K562 (cell line): ENCODE data around the gene MVK. TPM values are rescaled to one million over a fixed set of nuclear protein-coding genes. Genes with fewer than 3 reads are reported as not detected.

Experiments used
- ATAC-seq: fragments of 200-7000 bp; cut with Tn5 transposase; 3 replicates; pipeline ENCODE4 v1.9.1; 2020; ENCODE audit warnings: moderate library complexity
- BruUV-seq: library from RNA; stranded (reverse); fragments of 400-500 nt; replicated peaks from 2 replicates; lab custom pipeline; 2021; lab: Mats Ljungman, UMichigan
- CTCF ChIA-PET: fragments of 300-600 bp; formaldehyde crosslinking; extraction: SDS; loops from one replicate; lab custom pipeline; 2021; ENCODE audit warnings: low intra/inter-chr PET ratio; lab: Yijun Ruan, JAX
- POLR2A ChIA-PET: fragments of 300-600, 350-650 bp; sonication (Branson Sonifier 250); formaldehyde crosslinking; extraction: SDS; loops from one replicate; lab custom pipeline; 2021; ENCODE audit warnings: antibody characterized with exemption, inconsistent platforms; lab: Yijun Ruan, JAX
- DNase-seq, 4 experiments: peaks; one replicate each; pipeline versions ENCODE4 v3.0.0 to v3.0.0-alpha.2; 2011 to 2018; ENCODE audit warnings: low spot score in 3 of 4, mixed read lengths in 3 of 4; ENCODE audit errors: extremely low read depth in 1 of 4
- FAIRE-seq: peaks from 2 replicates; lab custom pipeline; 2011; peaks lifted over from hg19 to GRCh38; lab: Jason Lieb, UNC
- H2AFZ ChIP-seq: 2 replicates; pipeline ENCODE4 v1.6.0; 2011; ENCODE audit warnings: low read depth, low read length, control low read depth, inconsistent platforms
- H3K27ac ChIP-seq: fragments of 200-600 bp; 3 replicates; pipeline ENCODE4 v1.8.0; 2011; ENCODE audit warnings: low read depth, mild to moderate bottlenecking, control low read depth, inconsistent platforms, low read length, moderate library complexity, mixed read lengths; ENCODE audit errors: extremely low read depth
- H3K27me3 ChIP-seq, 2 experiments: fragments of 300-600 bp in 1 of 2; 2 replicates in 1 of 2; 3 replicates in 1 of 2; pipeline versions ENCODE4 v1.6.0 to v1.8.0; 2011; ENCODE audit warnings: inconsistent platforms in 2 of 2, low read length in 2 of 2, mild to moderate bottlenecking in 1 of 2, mixed read lengths in 1 of 2, moderate library complexity in 1 of 2; ENCODE audit not compliant: control insufficient read depth in 2 of 2, insufficient read depth in 2 of 2
- H3K36me3 ChIP-seq: fragments of 300-600 bp; 3 replicates; pipeline ENCODE4 v1.8.0; 2011; ENCODE audit warnings: mild to moderate bottlenecking, low read length, inconsistent platforms; ENCODE audit not compliant: control insufficient read depth, insufficient read depth
- H3K4me1 ChIP-seq, 2 experiments: fragments of 200-600 bp in 1 of 2; replicated peaks in 1 of 2; 2 replicates in 1 of 2; 3 replicates in 1 of 2; pipeline versions ENCODE4 v1.5.1 to v1.8.0; 2011; ENCODE audit warnings: inconsistent platforms in 2 of 2, low read length in 2 of 2, mild to moderate bottlenecking in 1 of 2, mixed read lengths in 1 of 2, moderate library complexity in 1 of 2; ENCODE audit not compliant: control insufficient read depth in 2 of 2, insufficient read depth in 2 of 2
- H3K4me2 ChIP-seq: 2 replicates; pipeline ENCODE4 v1.6.1; 2011; ENCODE audit warnings: low read length, control low read depth, inconsistent platforms, mixed read lengths; ENCODE audit not compliant: insufficient read depth
- H3K4me3 ChIP-seq: fragments of 200-600 bp; sonication (generic), shearing (Covaris generic); 2 replicates; pipeline ENCODE4 v1.5.1; 2016; ENCODE audit warnings: control low read depth, inconsistent platforms
- H3K79me2 ChIP-seq: fragments of 200-600 bp; 3 replicates; pipeline ENCODE4 v1.8.0; 2011; ENCODE audit warnings: low read length, inconsistent platforms; ENCODE audit not compliant: control insufficient read depth, insufficient read depth
- H3K9ac ChIP-seq, 2 experiments: 2 replicates each; pipeline versions ENCODE4 v1.6.0 to v1.6.1; 2011; ENCODE audit warnings: low read depth in 2 of 2, low read length in 2 of 2, control low read depth in 1 of 2, inconsistent platforms in 1 of 2, mild to moderate bottlenecking in 1 of 2, mixed read lengths in 1 of 2; ENCODE audit not compliant: insufficient read depth in 1 of 2
- H3K9me1 ChIP-seq: one replicate; pipeline ENCODE4 v1.6.0; 2011; ENCODE audit warnings: inconsistent platforms, mild to moderate bottlenecking, low read length, moderate library complexity; ENCODE audit not compliant: control insufficient read depth, insufficient read depth
- H3K9me3 ChIP-seq: replicated peaks from 2 replicates; pipeline ENCODE4 v1.5.1; 2011; ENCODE audit warnings: low read depth, low read length, inconsistent platforms; ENCODE audit not compliant: control insufficient read depth, insufficient read depth
- H4K20me1 ChIP-seq: replicated peaks from 2 replicates; pipeline ENCODE4 v1.6.1; 2011; ENCODE audit warnings: low read length, inconsistent platforms, mixed read lengths; ENCODE audit not compliant: control insufficient read depth, insufficient read depth
- FOXK1 ChIP-seq: sonication (generic); formaldehyde crosslinking; IDR thresholded peaks from 2 replicates; pipeline ENCODE4 v1.8.0; 2022; ENCODE audit warnings: missing genetic modification reagents, mild to moderate bottlenecking, borderline replicate concordance
- HDAC6 ChIP-seq: IDR thresholded peaks from 2 replicates; pipeline ENCODE4 v1.6.1; 2012; ENCODE audit warnings: low read depth, mild to moderate bottlenecking, control low read depth, inconsistent platforms, low read length, moderate library complexity
- HMGN3 ChIP-seq: IDR thresholded peaks from 2 replicates; pipeline ENCODE4 v1.6.1; 2011; ENCODE audit warnings: borderline replicate concordance, low read depth, mild to moderate bottlenecking, mixed read lengths, low read length; ENCODE audit not compliant: insufficient read length; ENCODE audit errors: extremely low read depth
- NFATC3 ChIP-seq: fragments of 450-650 bp; IDR thresholded peaks from 2 replicates; pipeline ENCODE4 v1.6.1; 2017; ENCODE audit warnings: mild to moderate bottlenecking
- PCBP1 ChIP-seq: fragments of 200-400 bp; formaldehyde crosslinking; IDR thresholded peaks from 2 replicates; pipeline ENCODE4 v1.6.1; 2018; ENCODE audit warnings: mild to moderate bottlenecking, low read depth, low read length; ENCODE audit not compliant: poor library complexity, severe bottlenecking
- TBP ChIP-seq: optimal IDR thresholded peaks from 2 replicates; pipeline ENCODE3; 2011; ENCODE audit warnings: low read depth, low read length, improper control_type of control experiment
- TRIM25 ChIP-seq: fragments of 450-650 bp; IDR thresholded peaks from 2 replicates; pipeline ENCODE4 v1.7.0; 2016; ENCODE audit warnings: borderline replicate concordance
- ZBTB17 ChIP-seq: fragments of 450-650 bp; formaldehyde crosslinking; IDR thresholded peaks from 2 replicates; pipeline ENCODE4 v1.4.0; 2020; ENCODE audit warnings: mild to moderate bottlenecking
- ZNF12 ChIP-seq: sonication (generic); formaldehyde crosslinking; IDR thresholded peaks from 2 replicates; pipeline ENCODE4 v1.4.0; 2020; ENCODE audit warnings: mild to moderate bottlenecking, missing genetic modification reagents
- ZNF280B ChIP-seq: fragments of 250-450 bp; sonication (Bioruptor Pico); IDR thresholded peaks from 2 replicates; pipeline ENCODE4 v1.5.1; 2021; ENCODE audit warnings: mild to moderate bottlenecking
- ZNF586 ChIP-seq: fragments of 450-650 bp; formaldehyde crosslinking; conservative IDR thresholded peaks from 2 replicates; pipeline ENCODE4 v1.4.0; 2020; ENCODE audit warnings: mild to moderate bottlenecking, moderate library complexity
- WGBS: fragments of 100-300 bp; shearing (Covaris generic); methylation state at CpG from one replicate; pipeline ENCODE4 v1.1.6; 2016; ENCODE audit warnings: low coverage, mixed read lengths; ENCODE audit not compliant: insufficient coverage; ENCODE audit errors: missing lambda C conversion rate; 5-methylcytosine and 5-hydroxymethylcytosine counted together
- in situ Hi-C: fragments of 300-500 bp; cut with MboI; formaldehyde crosslinking; loops from 4 replicates; pipeline ENCODE4 v1.15.0; 2018; ENCODE audit warnings: inconsistent platforms, mixed read lengths
- intact Hi-C: fragments of 100-400 bp; cut with micrococcal nuclease; formaldehyde crosslinking; loops from 2 replicates; pipeline ENCODE4 v1.14.2; 2022
- polyA plus RNA-seq, 8 experiments: library from polyadenylated mRNA; depleted of rRNA in 4 of 8; stranded (reverse) in 5 of 8; unstranded in 3 of 8; fragments of >200 nt; fragmentation: Nextera tagmentation in 2 of 8; fragmentation: Illumina TruSeq in 1 of 8; extraction: Ambion mirVana in 2 of 8; extraction: Trizol in 1 of 8; gene quantifications; 2 replicates each; pipeline versions ENCODE4 v1.2.1 to v1.2.3, GENCODE V29; 2011 to 2014; ENCODE audit warnings: inconsistent platforms in 1 of 8, missing spikeins in 1 of 8
- total RNA-seq, 7 experiments: library from RNA; depleted of rRNA in 6 of 7; stranded (reverse); fragments of >200 nt in 6 of 7; fragmentation: Illumina TruSeq in 2 of 7; extraction: Trizol in 2 of 7; gene quantifications; 2 replicates each; pipeline versions ENCODE4 v1.2.1 to v1.2.3, GENCODE V29; 2011 to 2021; ENCODE audit warnings: low replicate concordance in 1 of 7

The MVK gene
- total and polyA plus RNA-seq, 9 of the 15 experiments (the other 6 are each of a cell fraction or from before 2014, with no cell fraction given) = 0.41 to 33.6 (median 18.8) TPM

- no peaks in the 10 kb centered on the region for H3K36me3 ChIP-seq
- ChIA-PET POLR2A (interaction anchor here (1.4 to 2.3 kb wide), 3 partner anchors 9 to 23 kb away, joined by 4 to 13 read pairs (median 5); partner anchors contain the start of genes MMAB and MVK), CTCF (no interaction called here)
- TF ChIP-seq TRIM25 (no peak), PCBP1 (no peak), ZNF586 (CRISPR knock-in tag) (no peak), TBP (no peak), ZNF280B (no peak), ZBTB17 (CRISPR knock-in tag) (no peak), NFATC3 (no peak), ZNF12 (CRISPR knock-in tag) (no peak), HDAC6 (no peak), FOXK1 (no peak), HMGN3 (no peak)
- in situ Hi-C loops (no loop called here), intact Hi-C loops (no loop called here)
- no peaks in the 10 kb centered on the region; a peak in 1 of 5 replicates for H3K4me1 ChIP-seq
- BruUV-seq = no TSS peak
- H4K20me1 ChIP-seq = peaks cover 19% of the 10 kb centered on the region
- 9% methylated on average over 6 of the region's 6 CpGs for WGBS
- no peak for ATAC-seq
- no peak overlapping the region for H3K9ac ChIP-seq
- no peaks in the 10 kb centered on the region for H3K9me1 ChIP-seq
- H3K27ac ChIP-seq = no peak overlapping the region
- no peak for FAIRE-seq
- no peak overlapping the region for H3K4me3 ChIP-seq
- no peaks in the 10 kb centered on the region for H3K9me3 ChIP-seq
- no peak for DNase-seq
- H3K79me2 ChIP-seq = no peaks in the 10 kb centered on the region
- peaks cover 45 to 75% of the 10 kb centered on the region in 2 experiments for H3K27me3 ChIP-seq
- H2AFZ ChIP-seq = no peak overlapping the region
- no peak overlapping the region for H3K4me2 ChIP-seq
Observed at GRCh38 chr12:109551108-109551507, 22.5 kb upstream of the MVK start.
